ENCODE measurements around the gene LMF1. TPM values are rescaled to one million over a fixed set of nuclear protein-coding genes. Genes with fewer than 3 reads are reported as not detected.

Gene LMF1
- total and polyA plus RNA-seq, 2 of the 8 experiments (the other 6 are each of a cell fraction or from before 2014, with no cell fraction given): 3.5 to 9.1 TPM

- TF ChIP-seq CHD7 (IDR thresholded peaks at IDR 0.05; ENCODE audit: insufficient replicate concordance, low read length) (no peak), CBX5 (IDR thresholded peaks at IDR 0.05; ENCODE audit: low read depth, low read length) (no peak), EP300 (IDR thresholded peaks at IDR 0.05; ENCODE audit: borderline replicate concordance in 1 of 2, low read depth in 2 of 2, low read length in 2 of 2) (no peak), SP2 (IDR thresholded peaks at IDR 0.05; ENCODE audit: low read length) (no peak), ATF2 (IDR thresholded peaks at IDR 0.05; ENCODE audit: low read length) (no peak), CEBPB (IDR thresholded peaks at IDR 0.05; ENCODE audit: low read depth, low read length) (no peak), ASH2L (IDR thresholded peaks at IDR 0.05; ENCODE audit: low read length) (no peak), KDM1A (IDR thresholded peaks at IDR 0.05; ENCODE audit: borderline replicate concordance, low read length) (no peak)
These were observed 7.6 kb downstream of the LMF1 start (continued) for GRCh38 chr16:962901-963814.

Measured in H1 (cell line).